Left ventricle myocardium inferior (tissue), 1 donor: ENCODE results near the gene KRTAP10-4. TPM values are rescaled to one million over a fixed set of nuclear protein-coding genes. Genes with fewer than 3 reads are reported as not detected.

Experiments
- DNase-seq: peaks from one replicate; pipeline ENCODE4 v3.0.0-alpha.2; 2020
- H3K27ac ChIP-seq: fragments of 200-600 bp; replicated peaks from 2 replicates; pipeline ENCODE4 v1.8.0; 2021
- H3K27me3 ChIP-seq: fragments of 200-600 bp; 2 replicates; pipeline ENCODE4 v1.8.0; 2021; ENCODE audit warnings: low read depth
- H3K36me3 ChIP-seq: fragments of 200-600 bp; 2 replicates; pipeline ENCODE4 v1.8.0; 2021
- H3K4me1 ChIP-seq: fragments of 200-600 bp; 2 replicates; pipeline ENCODE4 v1.8.0; 2021
- H3K4me3 ChIP-seq: fragments of 200-600 bp; 2 replicates; pipeline ENCODE4 v1.8.0; 2021; ENCODE audit warnings: mild to moderate bottlenecking, moderate library complexity
- H3K9me3 ChIP-seq: fragments of 200-600 bp; replicated peaks from 2 replicates; pipeline ENCODE4 v1.8.0; 2021
- intact Hi-C: fragments of 100-400 bp; cut with micrococcal nuclease; formaldehyde crosslinking; loops from one replicate; pipeline ENCODE4 v1.11.0; 2022
- total RNA-seq: library from RNA; stranded (reverse); fragmentation: NEBNext Ultra II Directional; extraction: Animal tissue kit (Norgen Biotek cat#: 25700); gene quantifications from one replicate; pipeline ENCODE4 v1.2.1, GENCODE V29; 2021
- TF ChIP-seq, protein P1 (sequence below): fragments of 200-600 bp; IDR thresholded peaks from 2 replicates; pipeline ENCODE4 v1.8.0; 2021; ENCODE audit warnings: antibody characterized with exemption, mild to moderate bottlenecking, borderline replicate concordance
- donor health status: DM: no; HTN: yes; CAD: no; lungs with severe emphysema.

Gene KRTAP10-4
- total RNA-seq, 1 donor from 2014 or later: not detected

DNA sequence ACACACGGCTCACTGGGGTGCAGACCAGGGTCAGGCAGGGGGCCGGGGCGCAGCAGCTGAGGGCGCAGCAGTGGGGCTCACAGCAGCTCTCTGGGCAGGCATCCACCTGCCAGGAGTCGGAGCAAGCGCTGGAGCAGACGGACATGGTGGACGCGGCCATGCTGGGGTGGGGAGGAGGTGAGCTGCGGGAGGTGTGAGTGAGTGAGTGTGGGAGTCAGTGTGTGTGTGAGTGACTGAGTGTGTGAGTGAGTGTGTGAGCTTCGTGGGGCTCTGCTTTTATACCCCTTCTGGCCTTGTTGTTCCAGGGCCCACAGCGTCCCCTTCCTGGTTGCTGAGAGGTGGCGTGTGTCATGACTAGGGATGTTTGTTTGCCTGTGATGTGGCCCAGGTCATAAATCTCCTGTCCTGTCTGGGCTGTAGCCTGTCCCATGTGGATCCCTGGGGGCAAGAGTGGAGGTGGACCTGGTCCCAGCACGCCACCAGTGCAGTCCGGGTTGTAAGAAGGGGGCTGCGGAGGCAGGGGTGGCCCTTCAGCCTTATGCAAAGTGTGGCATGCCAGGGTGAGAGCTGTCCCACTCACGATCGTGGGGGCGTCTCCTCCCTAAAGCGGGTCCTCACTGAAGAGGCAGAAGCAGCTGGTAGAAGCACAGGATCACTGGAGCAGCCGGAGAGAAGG is 33.4 kb upstream of the KRTAP10-4 start, which contains the start of gene KRTAP10-1:
Gene KRTAP10-1 (minus strand): TSS at position 205 of the 676 bp plus-strand sequence. CDS start 45 bp downstream, at position 160.
- intact Hi-C loops: no loop called here

DNA sequence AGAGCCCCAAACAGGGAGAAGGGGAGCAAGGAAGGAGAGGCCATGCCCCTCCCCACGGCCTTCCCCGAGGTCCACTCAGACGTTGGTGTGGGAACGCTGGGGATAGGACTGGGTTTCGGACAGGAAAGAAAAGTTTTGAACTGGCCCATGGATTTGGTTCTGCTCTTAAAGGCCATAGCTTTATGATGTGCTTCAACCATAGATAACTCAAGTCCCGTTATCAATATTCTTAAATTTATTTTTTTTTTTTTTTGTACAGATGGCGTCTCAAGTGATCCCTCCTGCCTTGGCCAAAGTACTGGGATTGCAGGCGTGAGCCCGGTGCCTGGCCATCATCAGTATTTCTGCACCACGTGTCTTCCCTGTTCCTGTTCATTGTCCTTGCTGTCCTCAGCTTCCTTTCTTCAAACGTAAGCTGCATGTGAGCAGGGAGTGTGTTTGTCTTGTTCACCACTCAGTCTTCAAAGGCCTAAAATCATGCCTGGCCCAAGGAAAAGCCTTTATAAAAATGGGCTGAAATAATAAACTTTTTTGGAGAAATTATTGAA is 32.7 kb upstream of the KRTAP10-4 start:
- intact Hi-C loops: no loop called here
- TF ChIP-seq, protein P1, sequence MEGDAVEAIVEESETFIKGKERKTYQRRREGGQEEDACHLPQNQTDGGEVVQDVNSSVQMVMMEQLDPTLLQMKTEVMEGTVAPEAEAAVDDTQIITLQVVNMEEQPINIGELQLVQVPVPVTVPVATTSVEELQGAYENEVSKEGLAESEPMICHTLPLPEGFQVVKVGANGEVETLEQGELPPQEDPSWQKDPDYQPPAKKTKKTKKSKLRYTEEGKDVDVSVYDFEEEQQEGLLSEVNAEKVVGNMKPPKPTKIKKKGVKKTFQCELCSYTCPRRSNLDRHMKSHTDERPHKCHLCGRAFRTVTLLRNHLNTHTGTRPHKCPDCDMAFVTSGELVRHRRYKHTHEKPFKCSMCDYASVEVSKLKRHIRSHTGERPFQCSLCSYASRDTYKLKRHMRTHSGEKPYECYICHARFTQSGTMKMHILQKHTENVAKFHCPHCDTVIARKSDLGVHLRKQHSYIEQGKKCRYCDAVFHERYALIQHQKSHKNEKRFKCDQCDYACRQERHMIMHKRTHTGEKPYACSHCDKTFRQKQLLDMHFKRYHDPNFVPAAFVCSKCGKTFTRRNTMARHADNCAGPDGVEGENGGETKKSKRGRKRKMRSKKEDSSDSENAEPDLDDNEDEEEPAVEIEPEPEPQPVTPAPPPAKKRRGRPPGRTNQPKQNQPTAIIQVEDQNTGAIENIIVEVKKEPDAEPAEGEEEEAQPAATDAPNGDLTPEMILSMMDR: no peak
- peaks cover 12% of the 10 kb centered on the region for H3K9me3 ChIP-seq
- H3K27ac ChIP-seq: no peak overlapping the region
- DNase-seq: no peak
- peaks cover 9% of the 10 kb centered on the region for H3K27me3 ChIP-seq
- H3K36me3 ChIP-seq: no peaks in the 10 kb centered on the region
- no peak overlapping the region for H3K4me3 ChIP-seq
- no peaks in the 10 kb centered on the region for H3K4me1 ChIP-seq

More for the DNA sequence above, 33.4 kb upstream of the KRTAP10-4 start, which contains the start of gene KRTAP10-1:
- Histone ChIP-seq H3K4me3 (no peak within 1 kb of the TSS), H3K27me3 (peaks cover 9% of the 10 kb centered on the region), H3K4me1 (no peaks in the 10 kb centered on the region), H3K9me3 (peaks cover 9% of the 10 kb centered on the region), H3K27ac (no peak within 1 kb of the TSS), H3K36me3 (no peaks in the 10 kb centered on the region)
- no peak for DNase-seq
- TF ChIP-seq, protein P1: no peak

DNA sequence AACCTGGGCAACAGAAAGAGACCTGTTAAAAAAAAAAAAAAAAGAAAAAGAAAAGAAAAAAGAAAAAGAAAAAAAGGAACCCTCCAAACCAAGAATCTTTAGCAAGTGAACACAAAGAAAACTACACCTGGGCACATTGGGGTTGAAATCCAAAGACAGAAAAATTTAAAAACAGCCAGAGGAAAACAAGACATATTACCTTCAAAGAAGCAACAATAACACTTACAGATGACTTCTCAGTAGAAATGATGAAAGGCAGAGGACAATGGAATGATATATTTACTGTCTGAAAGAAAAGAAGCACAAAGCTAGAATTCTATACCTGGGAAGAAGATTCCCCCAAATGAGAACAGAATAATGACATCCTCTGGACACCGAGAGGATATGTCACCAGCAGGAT is 30.8 kb upstream of the KRTAP10-4 start:
- Histone ChIP-seq H3K27me3 (peaks cover 15% of the 10 kb centered on the region), H3K27ac (no peak overlapping the region), H3K36me3 (no peaks in the 10 kb centered on the region), H3K4me3 (no peak overlapping the region), H3K9me3 (peaks cover 29% of the 10 kb centered on the region), H3K4me1 (no peaks in the 10 kb centered on the region)
- intact Hi-C loops: no loop called here
- TF ChIP-seq, protein P1: no peak
- DNase-seq: no peak

DNA sequence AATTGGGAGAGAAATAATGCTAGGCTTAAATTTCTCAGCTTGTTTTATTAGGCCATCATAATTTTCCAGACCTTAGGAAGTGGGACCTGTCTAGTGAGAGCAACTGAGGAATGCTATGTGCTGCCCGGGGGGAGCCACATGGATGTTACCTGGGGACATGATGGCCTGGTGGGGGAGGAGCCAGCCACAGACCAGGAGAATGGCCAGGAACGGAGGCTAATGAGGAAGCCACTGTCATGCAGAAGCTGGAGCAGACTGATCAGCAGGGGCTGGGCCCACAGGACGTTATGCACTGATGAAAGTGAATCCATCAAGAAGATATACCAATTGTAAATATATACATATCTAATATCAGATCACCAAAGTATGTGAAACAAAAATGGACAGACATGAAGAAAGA is 29.0 kb upstream of the KRTAP10-4 start:
- Histone ChIP-seq H3K36me3 (no peaks in the 10 kb centered on the region), H3K4me1 (no peaks in the 10 kb centered on the region), H3K9me3 (peaks cover 29% of the 10 kb centered on the region), H3K27me3 (peaks cover 25% of the 10 kb centered on the region), H3K4me3 (no peak overlapping the region), H3K27ac (no peak overlapping the region)
- intact Hi-C loops: no loop called here
- no peak for DNase-seq
- TF ChIP-seq, protein P1: no peak

DNA sequence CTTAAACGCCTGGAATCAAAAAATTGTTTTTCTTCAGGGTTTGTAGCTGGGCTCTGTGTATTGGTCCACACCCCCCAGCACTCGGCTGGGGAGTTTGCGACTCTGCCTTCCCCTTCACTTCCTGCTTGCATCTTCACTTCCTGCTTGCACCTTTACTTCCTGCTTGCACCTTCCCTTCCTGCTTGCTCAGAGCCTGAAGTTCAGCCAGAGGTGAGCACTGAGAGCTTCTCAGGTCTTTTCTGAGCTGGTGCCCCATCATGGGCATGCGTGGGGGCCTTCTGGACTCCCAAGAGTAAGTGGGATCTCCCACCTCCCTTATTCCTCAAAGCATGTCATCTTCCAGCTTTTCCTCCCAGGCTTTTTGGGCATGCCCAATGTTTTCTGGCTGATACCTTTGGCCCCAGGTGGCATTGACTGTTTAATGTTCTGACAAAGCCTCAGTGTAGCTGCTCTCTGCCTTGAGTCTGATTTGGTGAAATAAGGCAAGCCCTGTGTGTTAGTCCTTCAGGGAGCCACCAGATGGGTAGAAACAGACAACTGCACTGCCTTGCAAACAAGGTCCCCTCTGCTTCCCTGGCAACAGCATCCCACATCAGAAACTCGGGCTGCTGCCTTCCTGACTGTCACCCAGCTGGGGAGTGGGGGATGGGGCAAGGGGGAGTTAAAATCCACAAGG is 25.7 kb upstream of the KRTAP10-4 start:
- H3K4me3 ChIP-seq: no peak overlapping the region
- peaks cover 54% of the 10 kb centered on the region for H3K27me3 ChIP-seq

More for the DNA sequence above, 25.7 kb upstream of the KRTAP10-4 start:
- H3K36me3 ChIP-seq: no peaks in the 10 kb centered on the region
- intact Hi-C loops: no loop called here
- no peak overlapping the region for H3K27ac ChIP-seq
- TF ChIP-seq, protein P1: no peak
- peaks cover 22% of the 10 kb centered on the region for H3K9me3 ChIP-seq
- no peaks in the 10 kb centered on the region for H3K4me1 ChIP-seq
- no peak for DNase-seq
